PC-9 (cell line): ENCODE data around the gene VAC14.

Experiments used
- CTCF ChIP-seq: fragments of 200-600 bp; sonication (generic); conservative IDR thresholded peaks from 2 replicates; pipeline ENCODE4 v1.6.1; 2017; ENCODE audit warnings: mixed run types, antibody characterized with exemption, mild to moderate bottlenecking, moderate library complexity
- EZH2 ChIP-seq: fragments of 200-600 bp; sonication (generic); IDR thresholded peaks from 2 replicates; pipeline ENCODE4 v1.8.0; 2017; ENCODE audit warnings: antibody characterized with exemption, low read depth

DNA sequence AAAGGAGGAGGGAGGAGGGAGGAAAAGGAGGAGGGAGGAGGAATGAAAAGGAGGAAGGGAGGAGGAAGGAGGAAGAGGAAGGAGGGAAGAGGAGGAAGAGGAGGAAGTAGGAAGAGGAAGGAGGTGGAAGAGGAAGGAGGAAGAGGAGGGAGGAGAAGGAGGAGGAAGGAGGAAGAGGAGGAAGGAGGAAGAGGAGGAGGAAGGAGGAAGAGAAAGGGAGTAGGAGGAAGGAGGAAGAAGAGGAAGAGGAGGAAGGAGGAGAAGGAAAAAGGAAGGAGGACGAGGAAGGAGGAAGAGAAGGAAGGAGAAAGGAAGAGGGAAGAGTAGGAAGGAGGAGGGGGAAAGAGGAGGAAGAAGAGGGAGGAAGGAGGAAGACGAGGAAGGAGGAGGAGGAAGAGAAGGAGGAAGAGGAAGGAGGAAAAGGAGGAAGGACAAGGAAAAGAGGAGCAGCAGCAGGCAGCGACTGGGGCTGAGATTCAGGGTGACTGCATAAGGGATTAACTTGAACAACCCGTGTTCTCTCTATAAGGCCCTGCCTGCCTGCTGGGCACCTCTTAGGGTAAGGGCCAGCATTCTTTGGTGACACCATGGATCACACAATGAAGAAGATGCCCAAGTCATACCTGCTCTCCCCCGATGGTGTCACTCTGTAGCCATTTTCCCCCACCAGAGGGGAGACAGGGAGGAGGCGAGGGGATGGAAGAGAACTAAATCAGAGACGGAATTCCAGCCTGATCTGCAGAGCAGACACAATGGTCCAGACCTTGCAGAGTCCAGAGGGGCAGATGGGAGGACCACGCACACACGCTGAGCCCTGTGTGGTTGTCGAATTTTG, 156.0 kb downstream of the VAC14 start:
- no peak for TF ChIP-seq CTCF
- no peak for TF ChIP-seq EZH2
